Activated gamma-delta T cell treated with anti-CD3 and anti-CD28 coated beads, Interleukin-2, amount 50 U/mL, for 16 hours (primary cell): Measurements from ENCODE around the gene LMOD3.

Experiments
- DNase-seq: peaks from one replicate; pipeline ENCODE4 v3.0.0-alpha.2; 2020; ENCODE audit warnings: low read depth

Gene LMOD3

GRCh38 chr3:69091389-69092029 is 30.9 kb downstream of the LMOD3 start:
- DNase-seq = no peak

GRCh38 chr3:69090021-69090420 is 32.4 kb downstream of the LMOD3 start:
- DNase-seq = no peak

- no peak for DNase-seq
Observed at GRCh38 chr3:69088063-69088462, 34.3 kb downstream of the LMOD3 start.

- no peak for DNase-seq
Observed at GRCh38 chr3:69087030-69087791, 35.2 kb downstream of the LMOD3 start.

GRCh38 chr3:69085833-69086722 is 36.3 kb downstream of the LMOD3 start:
- DNase-seq = peak; percentile 51

- DNase-seq = no peak
Observed at GRCh38 chr3:69085168-69085832, 37.1 kb downstream of the LMOD3 start.

- DNase-seq = peak; percentile 75
Observed at GRCh38 chr3:69084326-69085167, 37.8 kb downstream of the LMOD3 start, which contains the start of gene ARL6IP5. Gene ARL6IP5 (plus strand): TSS chr3:69084937. CDS start chr3:69085048, 111 bp downstream.

GRCh38 chr3:69082805-69083204 is 39.6 kb downstream of the LMOD3 start:
- DNase-seq = peak; percentile 60

- DNase-seq = no peak
Observed at GRCh38 chr3:69082361-69082760, 40.0 kb downstream of the LMOD3 start.

GRCh38 chr3:69081583-69082262 is 40.7 kb downstream of the LMOD3 start:
- DNase-seq = no peak

GRCh38 chr3:69080233-69080920 is 42.0 kb downstream of the LMOD3 start, which contains the start of gene UBA3:
Gene UBA3 (minus strand): TSS chr3:69080365. CDS start chr3:69080353, 12 bp downstream.
- DNase-seq = peak; percentile 85

- no peak for DNase-seq
Observed at GRCh38 chr3:69079269-69080159, 42.9 kb downstream of the LMOD3 start.

- no peak for DNase-seq
Observed at GRCh38 chr3:69072928-69073327, 49.5 kb downstream of the LMOD3 start.

- DNase-seq = no peak
Observed at GRCh38 chr3:69066121-69066520, 56.3 kb downstream of the LMOD3 start.

- DNase-seq = no peak
Observed at GRCh38 chr3:69065318-69065964, 57.0 kb downstream of the LMOD3 start.

- no peak for DNase-seq
Observed at GRCh38 chr3:69063636-69064035, 58.8 kb downstream of the LMOD3 start.

GRCh38 chr3:69059688-69060087 is 62.7 kb downstream of the LMOD3 start:
- DNase-seq = no peak

- no peak for DNase-seq
Observed at GRCh38 chr3:69058947-69059224, 63.5 kb downstream of the LMOD3 start.
